ENCODE measurements around the gene SLC43A3.

SLC43A3 gene

DNA sequence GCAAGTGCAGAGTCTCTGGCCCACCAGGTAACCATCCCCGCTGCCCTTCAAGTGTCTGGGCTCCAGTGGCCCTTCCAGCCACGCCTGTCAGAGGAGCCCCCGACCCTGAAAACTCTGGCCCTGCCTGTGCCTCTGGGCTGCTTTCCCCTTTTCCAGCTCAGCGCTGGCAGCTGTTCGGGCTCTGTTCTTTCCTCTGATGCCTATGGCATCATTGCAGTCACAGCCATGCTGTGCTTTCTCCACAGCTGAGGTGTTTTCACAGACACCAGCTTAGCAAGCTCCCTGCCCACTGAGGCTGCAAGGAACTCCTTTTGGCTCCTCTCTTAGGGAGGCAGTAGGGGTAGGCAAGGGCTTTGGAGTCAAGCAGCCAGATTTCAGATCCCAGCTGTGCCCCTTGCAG is 67.5 kb downstream of the SLC43A3 start:
- Histone ChIP-seq H3K36me3 (ENCODE audit: control insufficient read depth, low read length) (no peaks in the 10 kb centered on the region), H3F3A (ENCODE audit: control insufficient read depth, insufficient read depth) (no peaks in the 10 kb centered on the region), H3K4me3 (ENCODE audit: low read length) (no peak overlapping the region), H3K4me2 (ENCODE audit: low read length) (no peak overlapping the region), H3K27me3 (ENCODE audit: control insufficient read depth, low read length) (peaks cover 39% of the 10 kb centered on the region), H3K27ac (ENCODE audit: low read depth, low read length) (no peak overlapping the region), H4K20me1 (ENCODE audit: control insufficient read depth, insufficient read depth, low read depth, low read length) (no peaks in the 10 kb centered on the region), H3K79me2 (ENCODE audit: control insufficient read depth, low read length) (no peaks in the 10 kb centered on the region), H3K4me1 (ENCODE audit: control insufficient read depth, low read length) (no peaks in the 10 kb centered on the region), H3K9me2 (replicated peaks; ENCODE audit: control insufficient read depth, low read length) (no peaks in the 10 kb centered on the region), H3K9me3 (ENCODE audit: control insufficient read depth, insufficient read depth, low read length) (no peaks in the 10 kb centered on the region)
- TF ChIP-seq EZH2phosphoT487 (IDR thresholded peaks at IDR 0.05; ENCODE audit: borderline replicate concordance, low read length): no peak
- TF ChIP-seq, protein P1, sequence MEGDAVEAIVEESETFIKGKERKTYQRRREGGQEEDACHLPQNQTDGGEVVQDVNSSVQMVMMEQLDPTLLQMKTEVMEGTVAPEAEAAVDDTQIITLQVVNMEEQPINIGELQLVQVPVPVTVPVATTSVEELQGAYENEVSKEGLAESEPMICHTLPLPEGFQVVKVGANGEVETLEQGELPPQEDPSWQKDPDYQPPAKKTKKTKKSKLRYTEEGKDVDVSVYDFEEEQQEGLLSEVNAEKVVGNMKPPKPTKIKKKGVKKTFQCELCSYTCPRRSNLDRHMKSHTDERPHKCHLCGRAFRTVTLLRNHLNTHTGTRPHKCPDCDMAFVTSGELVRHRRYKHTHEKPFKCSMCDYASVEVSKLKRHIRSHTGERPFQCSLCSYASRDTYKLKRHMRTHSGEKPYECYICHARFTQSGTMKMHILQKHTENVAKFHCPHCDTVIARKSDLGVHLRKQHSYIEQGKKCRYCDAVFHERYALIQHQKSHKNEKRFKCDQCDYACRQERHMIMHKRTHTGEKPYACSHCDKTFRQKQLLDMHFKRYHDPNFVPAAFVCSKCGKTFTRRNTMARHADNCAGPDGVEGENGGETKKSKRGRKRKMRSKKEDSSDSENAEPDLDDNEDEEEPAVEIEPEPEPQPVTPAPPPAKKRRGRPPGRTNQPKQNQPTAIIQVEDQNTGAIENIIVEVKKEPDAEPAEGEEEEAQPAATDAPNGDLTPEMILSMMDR (IDR thresholded peaks at IDR 0.05; ENCODE audit: low read depth, low read length, poor library complexity, severe bottlenecking): no peak

DNA sequence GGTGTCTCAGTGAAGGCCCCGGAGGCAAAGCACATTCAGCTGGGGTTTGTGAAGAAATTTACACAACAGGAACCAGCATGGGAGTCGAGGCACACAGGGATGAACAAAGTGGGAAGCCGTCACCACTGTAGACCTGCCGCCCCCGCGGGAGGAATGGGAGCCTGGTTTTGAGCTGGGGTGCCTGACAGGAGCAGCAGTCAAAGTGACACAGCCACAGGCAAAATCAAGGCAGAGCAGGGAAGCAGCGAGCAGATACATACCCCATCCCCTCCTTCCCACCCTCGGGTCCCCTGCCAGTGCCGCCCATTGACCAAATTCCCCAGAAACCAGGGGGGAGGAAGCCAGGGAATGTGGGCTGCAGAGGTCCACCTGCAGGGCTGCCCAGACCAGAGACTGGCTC is 67.9 kb downstream of the SLC43A3 start:
- no peak for TF ChIP-seq EZH2phosphoT487 (IDR thresholded peaks at IDR 0.05; ENCODE audit: borderline replicate concordance, low read length)
- TF ChIP-seq, protein P1 (IDR thresholded peaks at IDR 0.05; ENCODE audit: low read depth, low read length, poor library complexity, severe bottlenecking): no peak
- Histone ChIP-seq H4K20me1 (ENCODE audit: control insufficient read depth, insufficient read depth, low read depth, low read length) (no peaks in the 10 kb centered on the region), H3K4me1 (ENCODE audit: control insufficient read depth, low read length) (no peaks in the 10 kb centered on the region), H3K27me3 (ENCODE audit: control insufficient read depth, low read length) (peaks cover 42% of the 10 kb centered on the region), H3K4me3 (ENCODE audit: low read length) (no peak overlapping the region), H3K4me2 (ENCODE audit: low read length) (no peak overlapping the region), H3K36me3 (ENCODE audit: control insufficient read depth, low read length) (no peaks in the 10 kb centered on the region), H3F3A (ENCODE audit: control insufficient read depth, insufficient read depth) (no peaks in the 10 kb centered on the region), H3K27ac (ENCODE audit: low read depth, low read length) (no peak overlapping the region), H3K79me2 (ENCODE audit: control insufficient read depth, low read length) (no peaks in the 10 kb centered on the region), H3K9me2 (replicated peaks; ENCODE audit: control insufficient read depth, low read length) (no peaks in the 10 kb centered on the region), H3K9me3 (ENCODE audit: control insufficient read depth, insufficient read depth, low read length) (no peaks in the 10 kb centered on the region)

DNA sequence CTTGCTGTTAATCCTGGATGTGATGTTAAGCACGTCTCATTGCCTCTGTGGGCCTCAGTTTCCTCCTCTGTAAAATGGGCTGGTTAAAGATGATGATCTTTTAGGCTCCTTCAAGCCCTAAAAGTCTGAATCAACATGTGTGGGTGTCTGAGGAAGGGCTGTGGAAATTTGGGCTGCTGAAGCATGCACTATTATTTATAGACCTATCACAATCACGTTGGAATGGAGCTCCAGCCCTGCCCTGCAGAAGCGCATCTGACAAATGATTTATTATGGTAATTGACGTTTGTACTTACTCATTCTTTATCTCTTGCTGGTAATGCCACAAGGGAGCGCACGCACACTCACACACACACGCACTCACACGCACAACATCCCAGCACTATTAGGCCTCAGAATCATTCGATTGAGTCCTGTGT is 68.4 kb downstream of the SLC43A3 start:
- Histone ChIP-seq H3K4me2 (ENCODE audit: low read length) (no peak overlapping the region), H4K20me1 (ENCODE audit: control insufficient read depth, insufficient read depth, low read depth, low read length) (no peaks in the 10 kb centered on the region), H3K79me2 (ENCODE audit: control insufficient read depth, low read length) (no peaks in the 10 kb centered on the region), H3K4me3 (ENCODE audit: low read length) (no peak overlapping the region), H3K27me3 (ENCODE audit: control insufficient read depth, low read length) (peaks cover 39% of the 10 kb centered on the region), H3K9me2 (replicated peaks; ENCODE audit: control insufficient read depth, low read length) (no peaks in the 10 kb centered on the region), H3K27ac (ENCODE audit: low read depth, low read length) (no peak overlapping the region), H3F3A (ENCODE audit: control insufficient read depth, insufficient read depth) (no peaks in the 10 kb centered on the region), H3K4me1 (ENCODE audit: control insufficient read depth, low read length) (no peaks in the 10 kb centered on the region), H3K9me3 (ENCODE audit: control insufficient read depth, insufficient read depth, low read length) (no peaks in the 10 kb centered on the region), H3K36me3 (ENCODE audit: control insufficient read depth, low read length) (no peaks in the 10 kb centered on the region)
- no peak for TF ChIP-seq EZH2phosphoT487 (IDR thresholded peaks at IDR 0.05; ENCODE audit: borderline replicate concordance, low read length)
- TF ChIP-seq, protein P1 (IDR thresholded peaks at IDR 0.05; ENCODE audit: low read depth, low read length, poor library complexity, severe bottlenecking): no peak

DNA sequence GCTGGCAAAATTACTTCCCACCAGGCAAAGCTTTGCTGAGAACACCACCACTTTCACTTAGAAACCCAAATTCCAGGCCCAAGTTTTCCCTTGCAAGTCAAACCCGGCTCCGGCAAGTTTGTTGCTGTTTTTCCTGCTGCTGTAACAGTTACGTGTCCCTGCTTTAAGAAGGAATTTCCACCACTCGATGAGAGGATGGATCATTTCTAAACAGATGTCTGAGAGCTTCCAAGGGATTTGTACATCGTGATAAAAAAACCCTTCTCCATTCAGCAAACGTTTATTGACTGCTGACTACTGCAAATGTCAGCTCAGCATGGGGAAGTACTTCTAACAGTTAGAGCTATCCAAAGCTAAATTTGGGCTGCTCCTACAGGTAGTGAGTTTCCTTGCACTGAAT is 69.1 kb downstream of the SLC43A3 start:
- TF ChIP-seq EZH2phosphoT487 (IDR thresholded peaks at IDR 0.05; ENCODE audit: borderline replicate concordance, low read length): no peak
- TF ChIP-seq, protein P1 (IDR thresholded peaks at IDR 0.05; ENCODE audit: low read depth, low read length, poor library complexity, severe bottlenecking): no peak

More for the DNA sequence above, 69.1 kb downstream of the SLC43A3 start:
- H3K79me2 ChIP-seq (ENCODE audit: control insufficient read depth, low read length): no peaks in the 10 kb centered on the region
- H3K9me3 ChIP-seq (ENCODE audit: control insufficient read depth, insufficient read depth, low read length): no peaks in the 10 kb centered on the region
- H3K4me2 ChIP-seq (ENCODE audit: low read length): no peak overlapping the region
- no peak overlapping the region for H3K4me3 ChIP-seq (ENCODE audit: low read length)
- H3K27me3 ChIP-seq (ENCODE audit: control insufficient read depth, low read length): peaks cover 35% of the 10 kb centered on the region
- H3K9me2 ChIP-seq (replicated peaks; ENCODE audit: control insufficient read depth, low read length): no peaks in the 10 kb centered on the region
- no peaks in the 10 kb centered on the region for H3K36me3 ChIP-seq (ENCODE audit: control insufficient read depth, low read length)
- no peaks in the 10 kb centered on the region for H4K20me1 ChIP-seq (ENCODE audit: control insufficient read depth, insufficient read depth, low read depth, low read length)
- H3K4me1 ChIP-seq (ENCODE audit: control insufficient read depth, low read length): no peaks in the 10 kb centered on the region
- H3K27ac ChIP-seq (ENCODE audit: low read depth, low read length): no peak overlapping the region
- H3F3A ChIP-seq (ENCODE audit: control insufficient read depth, insufficient read depth): no peaks in the 10 kb centered on the region

All from DOHH2 (cell line).